Upper lobe of right lung (tissue), 1 donor: ENCODE results near the gene DDX28. TPM values are rescaled to one million over a fixed set of nuclear protein-coding genes. Genes with fewer than 3 reads are reported as not detected.
A peak's percentile ranks its signal among the peaks of the same experiment; 100 is the strongest.
"Not testable (repeated sequence)": the region's sequence is repeated elsewhere in the genome, so short reads cannot be mapped to it uniquely, and the experiment has no call there.

ENCODE experiments used
- ATAC-seq: fragments of 200-7000 bp; cut with Tn5 transposase; one replicate; pipeline ENCODE4 v1.9.1; 2020; ENCODE audit warnings: mild to moderate bottlenecking, moderate library complexity
- DNase-seq: peaks from one replicate; pipeline ENCODE4 v3.0.0-alpha.2; 2020
- H3K27ac ChIP-seq: fragments of 200-600 bp; one replicate; pipeline ENCODE4 v1.8.0; 2022
- H3K27me3 ChIP-seq: fragments of 200-600 bp; one replicate; pipeline ENCODE4 v1.8.0; 2022; ENCODE audit warnings: mild to moderate bottlenecking
- H3K36me3 ChIP-seq: fragments of 200-600 bp; one replicate; pipeline ENCODE4 v1.8.0; 2022
- H3K4me1 ChIP-seq: fragments of 200-600 bp; one replicate; pipeline ENCODE4 v1.8.0; 2022
- H3K4me3 ChIP-seq: fragments of 200-600 bp; one replicate; pipeline ENCODE4 v1.8.0; 2022; ENCODE audit warnings: mild to moderate bottlenecking
- H3K9me3 ChIP-seq: fragments of 200-600 bp; one replicate; pipeline ENCODE4 v1.8.0; 2022
- intact Hi-C: fragments of 100-400 bp; cut with DNase I; formaldehyde crosslinking; loops from one replicate; pipeline ENCODE4 v1.11.0; 2022
- total RNA-seq: library from RNA; stranded (reverse); fragmentation: NEBNext Ultra II Directional; extraction: Animal tissue kit (Norgen Biotek cat#: 25700); gene quantifications from one replicate; pipeline ENCODE4 v1.2.1, GENCODE V29; 2021
- TF ChIP-seq, protein P1 (sequence below): fragments of 200-600 bp; IDR thresholded peaks from one replicate; pipeline ENCODE4 v1.8.0; 2022; ENCODE audit warnings: antibody characterized with exemption
- donor health status: DM: no; HTN: yes; CAD: no; lungs with severe emphysema.

The DDX28 gene
- total RNA-seq, 1 donor from 2014 or later: 9.9 TPM

DNA sequence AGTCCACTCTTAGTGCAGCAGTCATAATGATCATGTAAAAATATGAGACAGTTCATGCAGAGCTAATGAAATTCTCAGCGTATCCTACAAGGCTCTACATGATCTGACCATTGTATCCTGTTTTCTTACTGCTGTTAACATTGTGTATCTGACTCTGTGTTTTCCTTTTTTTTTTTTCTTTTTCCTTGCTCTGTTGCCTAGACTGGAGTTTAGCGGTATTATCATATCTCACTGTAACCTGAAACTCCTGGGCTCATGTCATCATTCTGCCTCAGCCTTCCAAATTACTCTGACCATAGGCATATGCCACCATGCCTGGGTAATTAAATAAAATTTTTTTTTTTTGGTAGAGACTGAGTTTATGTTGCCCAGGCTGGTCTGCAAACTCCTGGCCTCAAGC lies 12.2 kb upstream of the DDX28 start:
- H3K36me3 ChIP-seq: peaks cover 6% of the 10 kb centered on the region
- TF ChIP-seq, protein P1, sequence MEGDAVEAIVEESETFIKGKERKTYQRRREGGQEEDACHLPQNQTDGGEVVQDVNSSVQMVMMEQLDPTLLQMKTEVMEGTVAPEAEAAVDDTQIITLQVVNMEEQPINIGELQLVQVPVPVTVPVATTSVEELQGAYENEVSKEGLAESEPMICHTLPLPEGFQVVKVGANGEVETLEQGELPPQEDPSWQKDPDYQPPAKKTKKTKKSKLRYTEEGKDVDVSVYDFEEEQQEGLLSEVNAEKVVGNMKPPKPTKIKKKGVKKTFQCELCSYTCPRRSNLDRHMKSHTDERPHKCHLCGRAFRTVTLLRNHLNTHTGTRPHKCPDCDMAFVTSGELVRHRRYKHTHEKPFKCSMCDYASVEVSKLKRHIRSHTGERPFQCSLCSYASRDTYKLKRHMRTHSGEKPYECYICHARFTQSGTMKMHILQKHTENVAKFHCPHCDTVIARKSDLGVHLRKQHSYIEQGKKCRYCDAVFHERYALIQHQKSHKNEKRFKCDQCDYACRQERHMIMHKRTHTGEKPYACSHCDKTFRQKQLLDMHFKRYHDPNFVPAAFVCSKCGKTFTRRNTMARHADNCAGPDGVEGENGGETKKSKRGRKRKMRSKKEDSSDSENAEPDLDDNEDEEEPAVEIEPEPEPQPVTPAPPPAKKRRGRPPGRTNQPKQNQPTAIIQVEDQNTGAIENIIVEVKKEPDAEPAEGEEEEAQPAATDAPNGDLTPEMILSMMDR: no peak
- H3K9me3 ChIP-seq: no peaks in the 10 kb centered on the region
- no peaks in the 10 kb centered on the region for H3K27me3 ChIP-seq
- no peak overlapping the region for H3K27ac ChIP-seq
- DNase-seq (no peak), ATAC-seq (no peak)
- intact Hi-C loops: no loop called here
- peaks cover 10% of the 10 kb centered on the region for H3K4me1 ChIP-seq
- no peak overlapping the region for H3K4me3 ChIP-seq

DNA sequence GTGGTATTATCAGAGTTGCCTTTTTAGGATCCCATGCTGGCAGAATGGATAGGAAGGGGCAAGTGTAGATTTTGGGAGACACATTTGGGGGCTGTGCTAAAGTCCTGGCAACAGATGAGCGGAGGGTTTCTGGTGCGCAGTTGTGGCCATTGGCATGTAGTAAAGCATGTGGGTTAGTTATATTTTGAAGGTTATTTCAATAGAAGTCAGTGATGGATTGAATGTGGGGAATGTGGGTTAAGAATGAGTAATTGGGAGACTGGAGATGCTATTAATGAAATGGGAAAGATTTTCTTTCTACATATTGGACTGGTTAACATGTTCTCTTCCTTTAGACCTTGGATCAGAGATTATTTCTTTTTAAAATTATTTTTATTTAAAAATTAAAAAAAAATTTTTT lies 10.1 kb upstream of the DDX28 start:
- H3K9me3 ChIP-seq: no peaks in the 10 kb centered on the region
- no peak overlapping the region for H3K27ac ChIP-seq
- DNase-seq (no peak), ATAC-seq (no peak)
- H3K4me1 ChIP-seq: peaks cover 6% of the 10 kb centered on the region
- TF ChIP-seq, protein P1: no peak
- H3K36me3 ChIP-seq: no peaks in the 10 kb centered on the region
- H3K27me3 ChIP-seq: no peaks in the 10 kb centered on the region
- no peak overlapping the region for H3K4me3 ChIP-seq
- intact Hi-C loops: no loop called here

DNA sequence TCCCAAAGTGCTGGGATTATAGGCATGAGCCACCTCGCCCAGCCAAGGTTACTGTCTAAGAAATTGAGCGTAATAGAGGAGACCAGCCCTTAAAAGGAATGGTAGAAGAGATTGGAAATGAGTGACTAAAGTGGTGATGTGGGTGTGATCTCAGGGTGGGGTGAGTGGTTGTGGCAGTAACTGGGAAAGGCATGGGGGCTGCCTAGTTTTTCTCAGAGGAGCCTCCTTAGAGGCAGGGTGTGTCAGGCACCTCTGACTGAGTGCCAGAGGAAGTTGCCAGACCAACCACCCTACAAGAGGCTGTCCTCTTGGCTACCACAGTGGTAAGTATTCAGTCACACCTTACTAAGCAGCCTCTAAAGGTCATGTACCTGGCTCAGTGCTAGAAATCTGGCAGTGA lies 8.9 kb upstream of the DDX28 start:
- TF ChIP-seq, protein P1: no peak
- Histone ChIP-seq H3K27ac (no peak overlapping the region), H3K4me3 (no peak overlapping the region), H3K27me3 (no peaks in the 10 kb centered on the region), H3K36me3 (peaks cover 7% of the 10 kb centered on the region), H3K4me1 (no peaks in the 10 kb centered on the region), H3K9me3 (no peaks in the 10 kb centered on the region)
- ATAC-seq: peak; percentile 87
- intact Hi-C loops: no loop called here
- no peak for DNase-seq

DNA sequence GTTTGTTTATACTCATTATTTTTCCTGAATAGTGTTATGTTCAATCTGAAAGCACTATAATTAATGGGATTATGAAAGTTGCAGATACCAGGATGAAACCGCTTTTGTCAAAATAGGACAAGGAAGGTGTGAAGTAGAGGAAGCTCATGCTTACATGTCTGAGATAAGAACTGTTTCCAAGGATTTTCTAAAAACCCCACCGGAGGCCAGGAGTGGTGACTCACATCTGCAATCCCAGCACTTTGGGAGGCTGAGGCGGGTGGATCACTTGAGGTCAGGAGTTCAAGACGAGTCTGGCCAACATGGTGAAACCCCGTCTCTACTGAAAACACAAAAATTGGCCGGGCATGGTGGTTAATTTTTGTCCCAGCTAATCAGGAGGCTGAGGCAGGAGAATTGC lies 7.1 kb upstream of the DDX28 start:
- H3K4me3 ChIP-seq, H3K27ac ChIP-seq, DNase-seq, H3K9me3 ChIP-seq, H3K4me1 ChIP-seq, H3K27me3 ChIP-seq, intact Hi-C loops, H3K36me3 ChIP-seq, ATAC-seq: not testable (repeated sequence)

DNA sequence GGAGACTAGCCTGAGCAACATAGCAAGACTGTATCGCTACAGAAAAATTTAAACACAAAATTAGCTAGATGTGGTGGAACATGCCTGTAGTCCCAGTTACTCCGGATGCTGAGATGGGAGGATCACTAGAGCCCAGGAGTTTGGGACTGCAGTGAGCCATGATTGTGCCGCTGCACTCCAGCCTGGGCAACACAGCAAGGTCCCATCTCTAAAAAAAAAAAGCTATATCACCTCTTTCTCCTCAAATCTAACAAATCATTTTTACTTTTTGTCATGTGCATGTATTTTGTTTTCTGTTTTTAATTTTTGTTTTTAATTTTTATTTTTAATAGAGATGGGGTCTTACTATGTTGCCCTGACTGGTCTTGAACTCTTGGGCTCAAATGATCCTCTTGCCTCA lies 6.0 kb upstream of the DDX28 start:
- no peaks in the 10 kb centered on the region for H3K27me3 ChIP-seq
- intact Hi-C loops: no loop called here
- TF ChIP-seq, protein P1: no peak
- H3K4me3 ChIP-seq: no peak overlapping the region
- DNase-seq: no peak
- peaks cover 7% of the 10 kb centered on the region for H3K36me3 ChIP-seq
- no peaks in the 10 kb centered on the region for H3K9me3 ChIP-seq
- H3K27ac ChIP-seq: no peak overlapping the region
- ATAC-seq: no peak
- H3K4me1 ChIP-seq: peaks cover 2% of the 10 kb centered on the region

DNA sequence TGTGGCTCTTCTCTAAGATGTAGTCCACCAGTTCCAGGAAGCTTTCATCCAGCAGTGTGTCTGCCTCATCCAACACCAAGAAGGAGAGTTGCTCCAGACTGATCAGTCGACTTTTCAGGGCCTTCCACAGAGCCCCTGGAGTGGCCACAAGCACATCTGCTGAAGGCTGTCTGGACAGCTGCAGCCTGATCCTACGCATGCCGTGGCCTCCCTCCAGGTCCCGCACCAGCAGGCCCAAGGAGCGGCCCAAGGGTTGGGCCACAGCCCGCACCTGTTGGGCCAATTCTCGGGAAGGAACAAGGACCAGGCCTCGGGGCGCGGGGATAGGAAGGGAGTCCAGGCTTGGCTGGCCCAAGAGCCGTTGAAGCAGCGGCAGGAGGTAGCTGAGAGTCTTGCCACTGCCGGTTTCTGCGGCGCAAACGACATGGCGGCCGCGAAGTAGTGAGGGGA lies 729 bp downstream of the DDX28 start:
- H3K27ac ChIP-seq: peak overlapping the region; percentile 87
- H3K9me3 ChIP-seq: no peaks in the 10 kb centered on the region
- H3K4me3 ChIP-seq: peak overlapping the region; percentile 78
- peaks cover under 1% of the 10 kb centered on the region for H3K36me3 ChIP-seq
- H3K4me1 ChIP-seq: peaks cover 22% of the 10 kb centered on the region
- TF ChIP-seq, protein P1: no peak
- no peaks in the 10 kb centered on the region for H3K27me3 ChIP-seq
- DNase-seq (no peak), ATAC-seq (peak; percentile 20)
- intact Hi-C loops: no loop called here
